Islet of Langerhans (tissue), 1 donor: ENCODE measurements around the gene SHISA7.

Source experiments
- FAIRE-seq: peaks from one replicate; lab custom pipeline; 2011; peaks lifted over from hg19 to GRCh38; lab: Jason Lieb, UNC

SHISA7 gene

DNA sequence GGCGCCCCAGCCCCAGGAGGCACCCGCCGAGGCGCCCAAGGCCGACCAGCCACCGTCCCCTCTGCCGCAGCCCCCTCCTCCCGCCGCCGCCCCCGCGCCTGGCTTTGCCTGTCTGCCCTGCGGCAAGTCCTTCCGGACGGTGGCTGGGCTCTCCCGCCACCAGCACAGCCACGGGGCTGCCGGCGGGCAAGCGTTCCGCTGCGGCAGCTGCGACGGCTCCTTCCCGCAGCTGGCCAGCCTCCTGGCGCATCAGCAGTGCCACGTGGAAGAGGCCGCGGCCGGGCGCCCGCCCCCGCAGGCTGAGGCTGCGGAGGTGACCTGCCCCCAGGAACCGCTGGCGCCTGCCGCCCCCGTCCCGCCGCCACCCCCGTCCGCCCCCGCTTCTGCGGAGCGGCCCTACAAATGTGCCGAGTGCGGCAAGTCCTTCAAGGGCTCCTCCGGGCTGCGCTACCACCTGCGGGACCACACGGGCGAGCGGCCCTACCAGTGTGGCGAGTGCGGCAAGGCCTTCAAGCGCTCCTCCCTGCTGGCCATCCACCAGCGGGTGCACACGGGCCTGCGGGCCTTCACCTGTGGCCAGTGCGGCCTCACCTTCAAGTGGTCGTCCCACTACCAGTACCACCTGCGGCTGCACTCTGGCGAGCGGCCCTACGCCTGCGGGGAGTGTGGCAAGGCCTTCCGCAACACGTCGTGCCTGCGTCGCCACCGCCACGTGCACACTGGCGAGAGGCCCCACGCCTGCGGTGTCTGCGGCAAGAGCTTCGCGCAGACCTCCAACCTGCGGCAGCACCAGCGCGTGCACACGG lies 39.3 kb upstream of the SHISA7 start:
- FAIRE-seq: no peak

DNA sequence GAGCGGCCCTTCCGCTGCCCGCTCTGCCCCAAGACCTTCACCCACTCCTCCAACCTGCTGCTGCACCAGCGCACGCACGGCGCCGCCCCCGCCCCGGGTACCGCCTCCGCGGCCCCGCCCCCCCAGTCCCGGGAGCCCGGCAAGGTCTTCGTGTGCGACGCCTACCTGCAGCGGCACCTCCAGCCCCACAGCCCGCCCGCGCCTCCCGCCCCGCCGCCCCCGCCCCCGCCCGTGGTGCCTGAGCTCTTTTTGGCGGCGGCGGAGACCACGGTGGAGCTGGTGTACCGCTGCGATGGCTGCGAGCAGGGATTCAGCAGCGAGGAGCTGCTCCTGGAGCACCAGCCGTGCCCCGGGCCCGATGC lies 38.7 kb upstream of the SHISA7 start:
- no peak for FAIRE-seq

- no peak for FAIRE-seq
Observed at GRCh38 chr19:55481148-55481793, 38.2 kb upstream of the SHISA7 start.

- FAIRE-seq: no peak
Observed at GRCh38 chr19:55479451-55480230, 36.5 kb upstream of the SHISA7 start.

DNA sequence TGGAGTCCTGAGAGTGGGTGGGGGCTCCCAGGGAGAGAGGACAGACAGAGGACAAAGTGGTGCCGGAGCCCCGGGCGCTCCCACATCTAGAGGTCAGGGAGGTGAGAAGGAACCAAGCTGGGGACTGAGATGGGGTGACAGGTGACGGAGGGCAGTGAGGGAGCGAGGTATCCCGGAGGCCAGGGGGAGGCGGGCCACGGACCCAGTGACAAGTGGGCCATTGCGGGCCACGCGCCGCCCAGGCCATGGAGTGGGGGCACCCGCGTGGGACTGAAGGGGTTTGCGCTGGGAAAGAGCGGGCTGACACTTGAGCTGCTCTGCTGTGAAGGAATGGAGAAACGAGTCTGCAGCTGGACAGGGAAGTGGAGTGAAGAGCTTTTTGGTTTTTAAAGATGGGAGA lies 35.9 kb upstream of the SHISA7 start:
- no peak for FAIRE-seq

DNA sequence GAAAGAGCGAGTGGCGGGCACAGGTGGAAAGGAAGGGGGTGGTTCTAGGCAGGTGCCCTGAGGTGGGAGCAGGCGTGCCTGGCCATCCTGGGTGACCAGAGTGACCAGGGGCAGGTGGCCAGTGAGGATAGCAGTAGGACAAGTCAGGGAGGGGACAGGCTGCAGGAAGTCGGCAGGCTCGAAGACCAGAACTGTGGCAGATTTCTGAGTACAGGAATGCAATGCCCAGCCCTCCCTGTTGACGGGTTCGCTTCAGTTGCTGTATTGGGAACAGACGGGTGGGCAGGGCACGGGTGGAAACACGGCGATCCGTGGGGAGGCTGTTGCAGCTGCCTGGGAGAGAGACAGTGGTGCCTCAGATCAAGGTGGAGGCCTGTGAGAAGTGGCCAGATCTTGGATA lies 35.3 kb upstream of the SHISA7 start:
- no peak for FAIRE-seq

GRCh38 chr19:55477905-55478304 lies 34.8 kb upstream of the SHISA7 start:
- FAIRE-seq: no peak

GRCh38 chr19:55476100-55476775 lies 33.1 kb upstream of the SHISA7 start, which contains the start of gene ZNF628:
Gene ZNF628 (plus strand): TSS chr19:55476617. CDS start chr19:55479911, 3,294 bp downstream.
- no peak for FAIRE-seq

GRCh38 chr19:55474269-55475265 lies 31.5 kb upstream of the SHISA7 start:
- no peak for FAIRE-seq

DNA sequence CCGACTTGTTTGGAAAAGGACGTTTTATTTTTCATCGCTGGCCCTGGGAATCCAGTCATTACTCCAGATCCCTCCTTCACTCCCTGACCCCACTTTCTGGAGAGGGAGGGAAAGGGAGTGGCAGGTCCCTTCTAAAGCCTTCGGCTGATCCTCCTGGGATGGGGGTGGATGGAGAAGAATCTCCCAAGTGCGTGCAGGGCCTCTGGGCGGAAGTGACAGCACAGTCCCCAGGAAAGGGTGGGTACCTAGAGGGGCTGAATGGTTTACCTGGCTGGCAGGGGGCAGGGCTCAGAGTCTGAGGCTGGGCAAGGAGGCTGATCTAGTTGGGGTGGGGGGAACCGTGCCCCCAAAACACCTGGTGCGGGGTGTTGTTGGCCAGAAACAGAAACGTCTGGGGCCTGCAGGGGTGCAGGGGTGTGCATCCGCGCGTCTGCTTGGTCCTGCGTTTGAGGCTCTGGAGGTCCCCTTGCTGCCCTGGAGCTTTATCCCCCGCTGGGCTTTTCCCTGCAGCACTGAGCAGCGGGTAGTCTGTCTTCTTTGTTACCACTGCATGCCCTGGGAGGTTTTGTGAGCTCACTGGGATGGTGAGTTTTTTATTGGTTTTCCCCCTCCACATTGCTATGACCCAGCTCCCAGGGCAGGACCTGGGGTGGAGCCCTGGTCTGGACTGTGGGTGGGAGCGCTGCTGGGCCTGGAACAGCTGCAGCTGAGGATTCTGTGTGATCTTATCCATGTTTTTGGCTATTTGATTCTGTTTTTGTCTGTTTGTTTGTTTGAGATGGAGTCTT lies 30.3 kb upstream of the SHISA7 start:
- no peak for FAIRE-seq

DNA sequence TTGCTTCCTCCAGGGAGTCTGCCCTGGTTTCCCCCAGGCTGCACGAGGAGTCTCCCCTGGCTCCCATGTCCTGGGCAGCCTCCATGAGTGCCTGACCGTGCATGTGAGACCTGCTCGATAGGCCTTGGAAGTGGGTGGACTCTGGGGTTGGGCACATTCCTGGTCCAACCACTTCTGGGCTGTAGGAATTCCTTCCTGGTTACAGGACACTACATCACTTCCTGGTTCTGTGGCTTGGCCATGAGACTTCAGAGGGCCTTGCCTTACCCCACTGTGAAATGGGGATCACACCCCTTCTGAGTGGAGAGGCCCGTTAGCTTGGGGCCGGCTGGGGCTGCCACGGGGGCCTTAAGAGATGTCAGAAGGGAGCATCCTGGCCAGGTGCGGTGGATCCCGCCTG lies 29.4 kb upstream of the SHISA7 start:
- no peak for FAIRE-seq

GRCh38 chr19:55471266-55471665 lies 28.2 kb upstream of the SHISA7 start:
- no peak for FAIRE-seq

GRCh38 chr19:55468054-55468393 lies 24.9 kb upstream of the SHISA7 start:
- FAIRE-seq: no peak

GRCh38 chr19:55467236-55468053 lies 24.3 kb upstream of the SHISA7 start:
- no peak for FAIRE-seq

- no peak for FAIRE-seq
Observed at GRCh38 chr19:55466241-55466614, 23.1 kb upstream of the SHISA7 start.

DNA sequence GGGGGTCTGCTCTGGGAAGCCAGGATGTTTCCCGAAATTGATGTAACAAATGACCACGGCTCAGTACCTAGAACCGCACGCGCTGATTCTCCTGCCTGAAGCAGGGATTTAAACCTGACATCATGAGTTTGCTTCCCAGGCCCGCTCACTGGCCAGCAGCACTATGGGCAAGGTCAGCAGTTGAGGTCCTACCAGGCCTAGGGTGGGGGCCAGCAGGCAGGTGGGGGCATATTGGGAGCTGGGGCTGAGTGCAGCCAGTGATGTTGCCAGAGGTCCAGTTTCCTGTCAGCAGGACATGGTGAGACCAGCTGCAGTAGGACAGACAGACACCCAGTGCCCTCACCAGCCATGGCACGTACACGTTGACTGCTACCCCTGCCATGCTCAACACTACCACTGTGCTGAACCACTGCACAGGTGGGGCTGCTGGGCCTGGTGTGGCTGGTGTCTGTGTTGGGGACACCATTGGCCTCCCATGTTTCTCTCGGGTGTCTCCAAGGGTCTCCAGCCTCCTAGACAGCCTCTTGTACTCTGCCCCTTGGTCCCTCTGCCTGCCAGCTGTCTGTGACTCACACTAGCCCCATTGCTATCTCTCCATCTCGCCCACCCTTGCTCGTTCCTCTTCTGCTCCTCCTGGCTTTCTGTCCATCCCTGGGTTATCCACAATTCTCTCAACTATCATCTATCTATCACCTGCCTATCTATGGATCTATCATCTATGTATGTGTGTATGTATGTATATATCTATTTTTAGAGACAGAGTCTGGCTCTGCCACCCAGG lies 22.6 kb upstream of the SHISA7 start:
- FAIRE-seq: no peak

DNA sequence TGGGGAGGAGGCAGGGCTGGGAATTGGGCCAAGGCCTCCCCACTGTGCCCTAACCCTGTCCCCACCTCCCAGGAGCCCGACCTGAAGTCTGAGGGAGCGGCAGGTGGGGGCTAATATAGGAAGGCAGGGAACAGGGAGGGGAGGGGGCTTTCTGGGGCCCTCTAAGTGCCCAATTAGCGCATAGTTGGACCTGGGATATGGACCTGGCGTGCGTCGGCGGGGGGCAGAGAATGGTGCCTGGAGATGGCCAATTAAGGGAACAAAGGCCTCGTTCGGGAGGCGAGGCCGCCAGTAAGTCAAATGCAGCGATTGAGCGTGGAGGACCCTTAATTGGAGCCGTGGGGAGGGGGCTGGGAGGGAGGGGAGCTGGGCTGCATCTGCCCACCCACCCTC lies 21.6 kb upstream of the SHISA7 start, which contains the start of gene C19orf85:
Gene C19orf85, minus strand, starts transcription at position 90 of the 393 bp plus-strand sequence. CDS start 197 bp downstream, outside the sequence.
- no peak for FAIRE-seq

GRCh38 chr19:55464039-55464661 lies 21.1 kb upstream of the SHISA7 start:
- no peak for FAIRE-seq
